SK-N-SH treated with all-trans-retinoic acid at 6 μM for 48 hours (cell line): Measurements from ENCODE around the gene HMCN2.

Experiments used
- ATAC-seq: fragments of 200-7000 bp; cut with Tn5 transposase; 3 replicates; pipeline ENCODE4 v1.9.1; 2020; ENCODE audit warnings: mild to moderate bottlenecking, moderate library complexity
- ARNTL ChIP-seq: fragments of 450-650 bp; formaldehyde crosslinking; IDR thresholded peaks from 2 replicates; pipeline ENCODE4 v1.5.0; 2020; ENCODE audit warnings: low read depth, mild to moderate bottlenecking, moderate library complexity, borderline replicate concordance
- BACH2 ChIP-seq: fragments of 250-450 bp; sonication (Bioruptor Pico); IDR thresholded peaks from 2 replicates; pipeline ENCODE4 v1.9.0; 2021; ENCODE audit warnings: mild to moderate bottlenecking, borderline replicate concordance
- CREB5 ChIP-seq: fragments of 250-450 bp; sonication (Bioruptor Pico); IDR thresholded peaks from 2 replicates; pipeline ENCODE4 v1.5.1; 2020; ENCODE audit warnings: low read depth, mild to moderate bottlenecking, moderate library complexity
- CSDC2 ChIP-seq: fragments of 250-450 bp; sonication (Bioruptor Pico); IDR thresholded peaks from 2 replicates; pipeline ENCODE4 v1.5.0; 2020; ENCODE audit warnings: mild to moderate bottlenecking, moderate library complexity
- CSRNP3 ChIP-seq: fragments of 250-450 bp; sonication (Bioruptor Pico); IDR thresholded peaks from 2 replicates; pipeline ENCODE4 v1.5.1; 2021; ENCODE audit warnings: mild to moderate bottlenecking, moderate library complexity
- ESRRG ChIP-seq: fragments of 250-450 bp; sonication (Bioruptor Pico); IDR thresholded peaks from 2 replicates; pipeline ENCODE4 v1.6.1; 2021; ENCODE audit warnings: mild to moderate bottlenecking
- GLIS3 ChIP-seq: fragments of 250-450 bp; sonication (Bioruptor Pico); IDR thresholded peaks from 2 replicates; pipeline ENCODE4 v1.5.0; 2020; ENCODE audit warnings: mild to moderate bottlenecking, moderate library complexity
- OSR1 ChIP-seq: fragments of 250-450 bp; sonication (Bioruptor Pico); IDR thresholded peaks from 2 replicates; pipeline ENCODE4 v1.8.0; 2022; ENCODE audit warnings: moderate library complexity, mild to moderate bottlenecking, inconsistent platforms
- PATZ1 ChIP-seq: fragments of 250-450 bp; sonication (Bioruptor Pico); IDR thresholded peaks from 2 replicates; pipeline ENCODE4 v1.8.0; 2020; ENCODE audit warnings: mild to moderate bottlenecking, moderate library complexity, borderline replicate concordance
- POU6F1 ChIP-seq: fragments of 250-450 bp; sonication (Bioruptor Pico); IDR thresholded peaks from 2 replicates; pipeline ENCODE4 v1.8.0; 2021; ENCODE audit warnings: low read depth, mild to moderate bottlenecking, moderate library complexity, borderline replicate concordance
- RARB ChIP-seq: fragments of 250-450 bp; sonication (Bioruptor Pico); IDR thresholded peaks from 2 replicates; pipeline ENCODE4 v1.8.0; 2021; ENCODE audit warnings: mild to moderate bottlenecking, moderate library complexity
- SNAI2 ChIP-seq: fragments of 250-450 bp; sonication (Bioruptor Pico); IDR thresholded peaks from 2 replicates; pipeline ENCODE4 v1.5.0; 2020; ENCODE audit warnings: mild to moderate bottlenecking, moderate library complexity
- TCF4 ChIP-seq: fragments of 250-450 bp; sonication (Bioruptor Pico); IDR thresholded peaks from 2 replicates; pipeline ENCODE4 v1.8.0; 2021; ENCODE audit warnings: mild to moderate bottlenecking, moderate library complexity, borderline replicate concordance
- TOX ChIP-seq: fragments of 250-450 bp; sonication (Bioruptor Pico); IDR thresholded peaks from 2 replicates; pipeline ENCODE4 v1.8.0; 2021; ENCODE audit warnings: mild to moderate bottlenecking, moderate library complexity, borderline replicate concordance
- TSHZ2 ChIP-seq: fragments of 250-450 bp; sonication (Bioruptor Pico); IDR thresholded peaks from 2 replicates; pipeline ENCODE4 v1.5.0; 2020; ENCODE audit warnings: mild to moderate bottlenecking, moderate library complexity
- ZC3H10 ChIP-seq: fragments of 250-450 bp; sonication (Bioruptor Pico); IDR thresholded peaks from 2 replicates; pipeline ENCODE4 v1.5.1; 2021; ENCODE audit warnings: mild to moderate bottlenecking, moderate library complexity
- ZFP3 ChIP-seq: fragments of 250-450 bp; sonication (Bioruptor Pico); IDR thresholded peaks from 2 replicates; pipeline ENCODE4 v1.5.0; 2020; ENCODE audit warnings: mild to moderate bottlenecking, moderate library complexity
- ZFP30 ChIP-seq: fragments of 450-650 bp; formaldehyde crosslinking; IDR thresholded peaks from 2 replicates; pipeline ENCODE4 v1.5.0; 2022; ENCODE audit warnings: mild to moderate bottlenecking, moderate library complexity
- ZNF565 ChIP-seq: fragments of 450-650 bp; formaldehyde crosslinking; conservative IDR thresholded peaks from 2 replicates; pipeline ENCODE4 v1.5.0; 2020; ENCODE audit warnings: low read depth, mild to moderate bottlenecking, moderate library complexity
- ZNF70 ChIP-seq: fragments of 450-650 bp; formaldehyde crosslinking; IDR thresholded peaks from 2 replicates; pipeline ENCODE4 v1.5.0; 2020; ENCODE audit warnings: mild to moderate bottlenecking, moderate library complexity
- ZNF8 ChIP-seq: fragments of 450-650 bp; formaldehyde crosslinking; IDR thresholded peaks from 2 replicates; pipeline ENCODE4 v1.5.0; 2020; ENCODE audit warnings: mild to moderate bottlenecking, moderate library complexity

HMCN2 gene

GRCh38 chr9:130361873-130362362 lies 96.4 kb downstream of the HMCN2 start:
- no peak for ATAC-seq
- TF ChIP-seq TCF4 (CRISPR knock-in tag) (no peak), ZFP3 (CRISPR knock-in tag) (no peak), ZC3H10 (CRISPR knock-in tag) (no peak), CSRNP3 (CRISPR knock-in tag) (no peak), ZFP30 (CRISPR knock-in tag) (no peak), TSHZ2 (CRISPR knock-in tag) (no peak), POU6F1 (no peak)

GRCh38 chr9:130362691-130363090 lies 97.1 kb downstream of the HMCN2 start:
- ATAC-seq, result no peak
- TF ChIP-seq GLIS3 (no peak), CSDC2 (CRISPR knock-in tag) (no peak), ZFP3 (CRISPR knock-in tag) (no peak), ZNF8 (CRISPR knock-in tag) (no peak), POU6F1 (no peak), TOX (CRISPR knock-in tag) (no peak), ZC3H10 (CRISPR knock-in tag) (no peak), OSR1 (CRISPR knock-in tag) (no peak), SNAI2 (CRISPR knock-in tag) (no peak), ESRRG (no peak), RARB (CRISPR knock-in tag) (no peak), ZNF565 (no peak), ARNTL (no peak), CREB5 (no peak), ZFP30 (CRISPR knock-in tag) (no peak), ZNF70 (CRISPR knock-in tag) (no peak), PATZ1 (CRISPR knock-in tag) (no peak), BACH2 (CRISPR knock-in tag) (no peak)
